Spinal cord (tissue), 10 donors: Measurements from ENCODE around the gene C1QC. TPM values are rescaled to one million over a fixed set of nuclear protein-coding genes. Genes with fewer than 3 reads are reported as not detected.

ENCODE experiments used
- DNase-seq, 6 donors: peaks; one replicate each; pipeline versions ENCODE4 v3.0.0 to v3.0.0-alpha.2; 2013 to 2015; ENCODE audit warnings: low spot score in 6 of 6, low read depth in 4 of 6
- H3K27ac ChIP-seq: one replicate; pipeline ENCODE4 v1.5.1; 2013; ENCODE audit warnings: low read depth, low read length, control low read depth
- H3K27me3 ChIP-seq: one replicate; pipeline ENCODE4 v1.6.1; 2013; ENCODE audit warnings: low read length; ENCODE audit not compliant: control insufficient read depth, insufficient read depth
- H3K36me3 ChIP-seq: one replicate; pipeline ENCODE4 v1.6.1; 2013; ENCODE audit warnings: low read length; ENCODE audit not compliant: control insufficient read depth, insufficient read depth
- H3K4me1 ChIP-seq: one replicate; pipeline ENCODE4 v1.6.1; 2013; ENCODE audit warnings: low read length; ENCODE audit not compliant: control insufficient read depth, insufficient read depth
- H3K4me3 ChIP-seq: one replicate; pipeline ENCODE4 v1.5.1; 2013; ENCODE audit warnings: low read depth, low read length, control low read depth
- H3K9me3 ChIP-seq: one replicate; pipeline ENCODE4 v1.6.1; 2013; ENCODE audit warnings: low read length; ENCODE audit not compliant: control insufficient read depth, insufficient read depth
- WGBS: methylation state at CpG from one replicate; pipeline ENCODE4 v1.1.5; 2013; ENCODE audit warnings: missing lambda C conversion rate; ENCODE audit not compliant: insufficient coverage; 5-methylcytosine and 5-hydroxymethylcytosine counted together
- polyA plus RNA-seq, 2 donors: library from polyadenylated mRNA; unstranded; fragments of 120-200 nt; gene quantifications; one replicate each; pipeline ENCODE4 v1.2.1, GENCODE V29; 2013; ENCODE audit not compliant: insufficient read length in 2 of 2
- total RNA-seq, 2 donors: library from RNA; depleted of rRNA in 1 of 2; stranded (reverse); fragments of 120-200 nt in 1 of 2; fragments of >200 nt in 1 of 2; gene quantifications; one replicate each; pipeline versions ENCODE4 v1.2.3 to v1.2.4, GENCODE V29; 2013 to 2014
- donor health status: healthy.

The C1QC gene
- total and polyA plus RNA-seq, 4 donors, result 35.3 to 64.7 (median 44.5) TPM

DNA sequence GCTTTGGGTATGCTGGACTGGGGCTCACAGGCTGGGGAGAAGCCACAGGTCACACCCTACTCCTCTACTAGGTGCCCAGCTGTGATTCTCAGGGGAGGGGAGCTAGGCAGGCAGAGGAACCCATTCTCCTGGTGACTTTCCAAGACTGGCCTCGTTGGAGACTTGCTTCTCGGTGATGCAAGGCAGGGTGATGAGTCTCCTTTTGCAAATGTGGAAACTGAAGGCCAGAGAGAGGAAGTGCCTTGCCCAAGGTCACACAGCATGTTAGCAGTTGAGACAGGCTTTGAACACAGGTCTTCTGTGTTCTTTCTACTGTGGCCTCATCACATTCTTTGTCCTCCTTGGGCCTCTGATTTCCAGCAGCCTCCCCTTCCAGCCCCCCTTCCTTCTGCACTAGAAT lies 27.5 kb upstream of the C1QC start:
- 100% methylated on average over 1 of the region's 2 CpGs for WGBS
- Histone ChIP-seq H3K9me3 (no peaks in the 10 kb centered on the region), H3K36me3 (no peaks in the 10 kb centered on the region), H3K27ac (no peak overlapping the region), H3K27me3 (peaks cover 18% of the 10 kb centered on the region), H3K4me3 (no peak overlapping the region), H3K4me1 (peaks cover 12% of the 10 kb centered on the region)
- DNase-seq, result no peak

DNA sequence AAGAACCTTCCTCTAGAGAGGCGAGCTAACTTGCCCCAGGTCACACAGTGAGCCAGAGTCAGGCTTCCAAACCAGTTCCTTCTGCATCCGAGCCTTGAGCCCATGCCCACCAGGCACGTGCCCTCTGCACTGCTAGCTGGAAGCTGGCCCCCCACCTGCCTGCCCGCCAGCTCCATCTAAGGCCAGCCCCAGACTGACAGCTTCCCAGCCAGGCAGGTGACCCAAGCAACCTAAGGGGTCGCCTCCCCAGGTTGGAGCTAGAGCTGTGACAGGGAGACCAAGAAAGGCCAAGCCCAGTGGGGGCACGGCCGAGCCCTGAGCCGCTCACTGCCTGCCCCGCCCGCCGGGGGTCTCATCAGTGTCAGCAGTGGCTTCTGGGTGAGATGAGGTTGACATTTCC lies 26.9 kb upstream of the C1QC start:
- Histone ChIP-seq H3K9me3 (no peaks in the 10 kb centered on the region), H3K27ac (no peak overlapping the region), H3K27me3 (peaks cover 18% of the 10 kb centered on the region), H3K36me3 (no peaks in the 10 kb centered on the region), H3K4me3 (no peak overlapping the region), H3K4me1 (peaks cover 12% of the 10 kb centered on the region)
- 66% methylated on average over 11 of the region's 11 CpGs for WGBS
- DNase-seq, result no peak

DNA sequence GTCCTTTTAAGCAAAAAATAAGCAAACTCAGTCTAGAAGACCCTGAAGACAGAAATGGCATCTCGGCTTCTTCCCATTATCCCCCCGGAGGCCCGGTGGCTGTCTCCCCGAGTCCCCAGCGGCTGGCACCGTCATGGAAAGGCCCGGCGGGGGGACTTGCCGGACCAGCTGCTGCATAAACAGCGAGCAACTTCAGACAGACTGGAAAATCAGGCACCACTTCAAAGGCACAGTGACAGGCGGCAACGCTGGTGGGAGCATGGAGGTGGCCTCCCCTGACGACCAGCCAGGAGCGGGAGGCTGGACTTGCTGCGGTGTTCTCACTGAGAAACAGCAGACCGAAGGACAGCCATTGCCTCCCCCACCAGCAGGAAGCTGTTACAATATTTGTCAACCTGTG lies 25.4 kb upstream of the C1QC start:
- H3K27me3 ChIP-seq, result peaks cover 22% of the 10 kb centered on the region
- no peaks in the 10 kb centered on the region for H3K36me3 ChIP-seq
- 10% methylated on average over 16 of the region's 16 CpGs for WGBS
- no peak overlapping the region for H3K27ac ChIP-seq
- no peak overlapping the region for H3K4me3 ChIP-seq
- H3K4me1 ChIP-seq, result peaks cover 12% of the 10 kb centered on the region
- H3K9me3 ChIP-seq, result no peaks in the 10 kb centered on the region
- DNase-seq, result no peak

DNA sequence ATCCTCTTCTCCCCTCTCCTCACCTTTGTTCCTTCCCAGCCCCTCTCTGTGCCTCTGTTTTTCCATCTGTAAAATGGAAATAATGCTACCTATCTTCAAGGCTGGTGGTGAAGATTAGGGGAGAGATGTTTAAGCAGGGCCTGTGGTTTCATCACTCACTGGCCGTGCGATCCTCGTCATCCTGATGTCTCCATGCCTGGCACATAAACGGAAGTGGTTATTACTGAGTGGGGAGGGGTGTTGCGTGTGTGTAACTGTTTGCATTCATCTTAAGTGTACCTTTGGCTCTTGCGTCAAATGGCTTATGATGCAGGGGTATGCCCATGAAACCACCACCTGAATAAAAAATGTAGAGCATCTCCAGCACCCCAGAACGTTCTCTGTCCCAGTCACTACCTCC lies 24.2 kb upstream of the C1QC start:
- no peak overlapping the region for H3K27ac ChIP-seq
- peaks cover 6% of the 10 kb centered on the region for H3K4me1 ChIP-seq
- no peaks in the 10 kb centered on the region for H3K9me3 ChIP-seq
- no peak overlapping the region for H3K4me3 ChIP-seq
- DNase-seq, result no peak
- peaks cover 22% of the 10 kb centered on the region for H3K27me3 ChIP-seq
- H3K36me3 ChIP-seq, result no peaks in the 10 kb centered on the region
- WGBS, result 91% methylated on average over 4 of the region's 7 CpGs

DNA sequence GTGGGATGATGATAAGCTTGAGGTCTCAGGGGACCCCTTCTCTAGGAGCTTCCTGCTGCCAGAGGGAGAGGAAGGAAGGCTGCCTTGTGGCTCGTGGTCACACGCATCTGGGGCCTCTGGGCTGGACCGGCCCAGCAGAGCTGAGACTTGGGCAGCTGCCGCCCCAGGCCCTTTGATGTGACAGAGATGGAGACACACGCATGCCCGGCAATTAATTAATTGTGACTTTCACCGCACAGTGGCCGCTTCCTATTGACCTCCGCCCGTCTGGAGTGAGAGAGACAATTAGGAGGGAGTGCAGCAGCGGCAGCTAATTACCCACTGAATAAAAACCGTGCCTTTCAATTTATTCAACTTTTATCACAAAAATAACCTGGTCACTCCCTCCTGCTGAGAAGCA lies 23.6 kb upstream of the C1QC start:
- Histone ChIP-seq H3K36me3 (no peaks in the 10 kb centered on the region), H3K4me1 (peaks cover 6% of the 10 kb centered on the region), H3K27ac (no peak overlapping the region), H3K9me3 (no peaks in the 10 kb centered on the region), H3K4me3 (no peak overlapping the region), H3K27me3 (peaks cover 23% of the 10 kb centered on the region)
- whole genome bisulfite sequencing, result 19% methylated on average over 6 of the region's 12 CpGs
- DNase-seq, result peak in 1 of 6 donors; percentile 39

DNA sequence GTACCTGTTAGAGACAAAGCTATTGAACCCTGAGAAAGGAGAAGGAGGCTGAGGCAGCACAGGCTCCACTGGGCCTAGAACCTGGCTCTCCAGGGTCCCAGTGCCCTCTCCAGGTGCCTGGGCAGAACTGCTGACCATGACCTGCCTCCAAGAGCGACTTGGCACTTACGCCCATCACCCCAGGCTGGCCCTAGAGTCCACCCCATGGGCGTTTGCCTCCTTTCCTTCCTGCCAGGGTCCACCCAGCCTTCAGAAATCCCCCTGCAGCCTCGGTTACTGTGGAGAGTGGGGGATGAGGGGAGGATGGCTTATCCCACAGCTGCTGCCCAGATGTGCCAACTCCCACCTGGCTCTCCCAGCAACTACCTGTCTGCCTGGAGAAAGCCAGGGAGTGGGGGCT lies 21.7 kb upstream of the C1QC start:
- DNase-seq, result no peak
- Histone ChIP-seq H3K36me3 (no peaks in the 10 kb centered on the region), H3K4me1 (peaks cover 20% of the 10 kb centered on the region), H3K27me3 (peaks cover 28% of the 10 kb centered on the region), H3K9me3 (no peaks in the 10 kb centered on the region), H3K27ac (no peak overlapping the region), H3K4me3 (no peak overlapping the region)
- no CpG with 5 or more reads among the region's 4 CpGs for WGBS

DNA sequence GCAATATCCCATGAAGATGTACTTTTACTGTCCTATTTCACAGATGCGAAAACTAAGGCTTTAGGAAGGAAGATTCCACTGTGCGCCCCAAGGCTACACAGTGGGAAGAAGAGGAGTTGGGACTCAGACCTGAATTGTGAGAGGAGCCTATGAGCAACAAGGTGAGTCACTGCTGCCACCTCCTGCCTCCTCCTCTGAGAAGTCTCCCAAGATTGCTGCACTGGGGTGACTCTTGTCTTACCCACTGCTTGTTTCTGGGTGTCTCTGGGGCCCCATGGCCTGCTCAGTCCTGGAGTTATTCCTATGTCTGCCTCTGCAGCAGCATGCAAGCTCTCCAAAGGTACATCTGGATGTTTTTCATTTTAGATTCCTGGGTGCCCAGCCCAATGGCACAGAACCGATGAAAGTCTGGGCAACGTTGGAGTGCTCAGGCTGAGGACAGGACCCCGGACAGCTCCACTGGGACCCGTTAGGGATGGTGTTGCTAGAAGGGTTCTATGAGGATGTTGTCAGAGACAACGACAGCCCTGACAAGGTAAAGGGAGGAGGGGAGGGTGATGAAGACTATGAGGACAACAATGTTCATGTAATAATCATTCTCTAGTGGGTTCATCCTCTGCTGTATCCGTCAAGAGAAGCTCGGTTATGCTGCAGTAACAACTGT lies 18.0 kb upstream of the C1QC start:
- H3K27ac ChIP-seq, result no peak overlapping the region
- H3K27me3 ChIP-seq, result peaks cover 11% of the 10 kb centered on the region
- WGBS, result 52% methylated on average over 7 of the region's 9 CpGs
- H3K4me1 ChIP-seq, result peaks cover 16% of the 10 kb centered on the region
- H3K9me3 ChIP-seq, result no peaks in the 10 kb centered on the region
- DNase-seq, result no peak
- H3K4me3 ChIP-seq, result no peak overlapping the region
- no peaks in the 10 kb centered on the region for H3K36me3 ChIP-seq

DNA sequence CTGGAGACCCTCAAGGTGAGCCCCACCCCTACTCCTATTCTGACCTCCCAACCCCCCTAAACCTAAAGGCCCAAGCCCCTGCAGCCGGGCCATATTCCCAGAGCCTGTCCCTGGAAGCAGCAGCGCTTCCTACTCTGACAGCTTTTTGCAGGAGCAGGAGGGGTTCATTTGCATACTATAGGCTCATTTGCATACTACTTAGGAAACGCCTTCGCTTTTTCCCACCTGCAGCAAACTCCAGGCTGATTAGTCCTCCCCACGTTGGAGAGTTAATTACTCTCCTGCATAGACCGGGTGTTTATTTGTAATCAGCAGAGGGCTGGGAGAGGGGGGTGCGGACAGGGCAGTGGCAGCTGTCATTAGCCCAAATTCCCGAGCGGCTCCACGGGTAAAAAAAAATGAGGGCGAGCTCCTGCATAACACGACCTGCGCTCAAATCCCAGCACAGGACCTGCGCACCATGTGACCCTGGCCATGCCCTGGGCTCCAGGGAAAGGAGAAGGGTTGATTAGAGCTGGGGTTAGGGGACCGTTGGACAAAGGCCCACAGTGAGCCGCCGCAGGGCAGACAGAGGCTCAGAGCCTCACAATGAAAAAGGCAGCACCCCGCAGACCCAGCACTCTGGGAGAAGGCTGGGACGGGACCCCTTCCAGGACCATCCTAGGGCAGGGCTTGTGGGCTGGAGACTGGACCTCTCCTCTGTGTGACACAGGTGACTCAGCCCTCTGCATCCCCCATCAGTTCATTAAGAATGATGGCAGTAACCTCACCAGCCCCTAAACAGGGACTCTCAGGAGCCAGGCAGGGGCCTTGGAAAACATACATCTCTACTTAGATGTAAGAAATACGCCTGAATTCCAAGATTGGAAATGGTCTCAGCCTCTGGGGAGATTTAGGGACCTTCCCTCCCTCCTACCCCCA lies 16.9 kb upstream of the C1QC start:
- DNase-seq, result peak in 1 of 6 donors; percentile 78
- peaks cover 11% of the 10 kb centered on the region for H3K27me3 ChIP-seq
- no peaks in the 10 kb centered on the region for H3K9me3 ChIP-seq
- H3K27ac ChIP-seq, result no peak overlapping the region
- no peaks in the 10 kb centered on the region for H3K36me3 ChIP-seq
- peaks cover 16% of the 10 kb centered on the region for H3K4me1 ChIP-seq
- H3K4me3 ChIP-seq, result no peak overlapping the region
- 20% methylated on average over 14 of the region's 20 CpGs for WGBS

DNA sequence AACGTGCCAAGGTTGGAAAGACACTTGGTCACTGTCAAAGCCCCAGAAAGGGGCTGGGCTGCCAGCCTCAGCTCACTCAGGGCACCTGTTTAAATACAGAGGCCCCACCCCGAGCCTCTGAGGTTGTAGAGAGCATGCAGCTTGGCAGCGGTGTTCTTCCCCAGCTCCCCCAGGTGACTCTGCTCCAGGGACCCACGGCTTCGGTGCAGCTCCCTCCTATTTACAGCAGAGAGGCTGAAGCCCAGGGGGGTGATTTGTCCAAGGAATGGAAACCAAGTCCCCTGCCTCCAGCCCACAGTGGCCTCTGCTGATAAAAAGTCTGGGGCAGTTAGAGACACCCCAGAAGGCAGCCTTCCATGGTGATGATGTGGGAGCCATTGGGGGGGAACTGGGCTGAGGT lies 16.1 kb upstream of the C1QC start:
- H3K4me3 ChIP-seq, result no peak overlapping the region
- H3K4me1 ChIP-seq, result peaks cover 16% of the 10 kb centered on the region
- no peak overlapping the region for H3K27ac ChIP-seq
- H3K36me3 ChIP-seq, result no peaks in the 10 kb centered on the region
- peaks cover 6% of the 10 kb centered on the region for H3K27me3 ChIP-seq
- DNase-seq, result no peak
- H3K9me3 ChIP-seq, result no peaks in the 10 kb centered on the region
- WGBS, result 56% methylated on average over 3 of the region's 5 CpGs
